Panc1 (cell line): ENCODE results near the gene PMP22. TPM values are rescaled to one million over a fixed set of nuclear protein-coding genes. Genes with fewer than 3 reads are reported as not detected.

Experiments
- ATAC-seq: fragments of 200-7000 bp; cut with Tn5 transposase; 2 replicates; pipeline ENCODE4 v1.9.1; 2020; ENCODE audit warnings: mild to moderate bottlenecking, moderate library complexity
- BruUV-seq: library from RNA; stranded (reverse); fragments of 400-500 nt; replicated peaks from 2 replicates; lab custom pipeline; 2021; lab: Mats Ljungman, UMichigan
- CTCF ChIA-PET: fragments of 300-600 bp; sonication (Branson Sonifier 250); formaldehyde crosslinking; loops from one replicate; lab custom pipeline; 2022; ENCODE audit warnings: antibody characterized with exemption; lab: Charles Lee
- POLR2A ChIA-PET: fragments of 300-600 bp; sonication (Branson Sonifier 250); formaldehyde crosslinking; loops from one replicate; lab custom pipeline; 2022; ENCODE audit warnings: antibody characterized with exemption; lab: Charles Lee
- DNase-seq: peaks from one replicate; pipeline ENCODE4 v3.0.0-alpha.2; 2010; ENCODE audit warnings: low read depth, low spot score
- H3K27ac ChIP-seq: 2 replicates; pipeline ENCODE4 v1.5.1; 2011; ENCODE audit warnings: mild to moderate bottlenecking, low read length, inconsistent platforms
- H3K27me3 ChIP-seq: fragments of 200-500 bp; sonication (Bioruptor generic); 2 replicates; pipeline ENCODE4 v1.6.0; 2014; ENCODE audit warnings: low read length, inconsistent platforms; ENCODE audit not compliant: control insufficient read depth, insufficient read depth
- H3K36me3 ChIP-seq: fragments of 200-500 bp; sonication (Bioruptor generic); 2 replicates; pipeline ENCODE4 v1.5.1; 2014; ENCODE audit warnings: inconsistent platforms, mild to moderate bottlenecking, low read length, moderate library complexity; ENCODE audit not compliant: control insufficient read depth, insufficient read depth
- H3K4me1 ChIP-seq: 2 replicates; pipeline ENCODE4 v1.5.1; 2011; ENCODE audit warnings: inconsistent platforms, mild to moderate bottlenecking, low read length, moderate library complexity; ENCODE audit not compliant: control insufficient read depth, insufficient read depth
- H3K4me3 ChIP-seq, 2 experiments: 2 replicates each; pipeline ENCODE4 v1.5.1; 2011 to 2012; ENCODE audit warnings: low read depth in 2 of 2, low read length in 2 of 2, mild to moderate bottlenecking in 2 of 2, inconsistent platforms in 1 of 2, moderate library complexity in 1 of 2
- H3K9me3 ChIP-seq: fragments of 200-500 bp; sonication (Bioruptor generic); 2 replicates; pipeline ENCODE4 v1.5.1; 2014; ENCODE audit warnings: low read depth, mild to moderate bottlenecking, inconsistent platforms, low read length, moderate library complexity; ENCODE audit not compliant: control insufficient read depth, insufficient read depth
- POLR2AphosphoS5 ChIP-seq: IDR thresholded peaks from 2 replicates; pipeline ENCODE4 v1.6.1; 2012; ENCODE audit warnings: mild to moderate bottlenecking, low read depth, low read length, moderate library complexity
- SIN3A ChIP-seq: IDR thresholded peaks from 2 replicates; pipeline ENCODE4 v1.6.1; 2012; ENCODE audit warnings: low read depth, mild to moderate bottlenecking, low read length, moderate library complexity, borderline replicate concordance; ENCODE audit not compliant: insufficient read depth
- TCF7L2 ChIP-seq: IDR thresholded peaks from 2 replicates; pipeline ENCODE4 v1.6.1; 2011; ENCODE audit warnings: mild to moderate bottlenecking, low read depth, low read length, inconsistent platforms
- in situ Hi-C: cut with HindIII; loops from 2 replicates; pipeline ENCODE4 v1.10.0; 2016; ENCODE audit warnings: low sequenced_read_pairs, low pct_unique_long_range_greater_than_20kb
- intact Hi-C: fragments of 100-400 bp; cut with micrococcal nuclease; formaldehyde crosslinking; loops from one replicate; pipeline ENCODE4 v1.10.0; 2022; ENCODE audit not compliant: unreplicated experiment
- total RNA-seq: library from RNA; stranded (reverse); gene quantifications from one replicate; pipeline ENCODE4 v1.2.1, GENCODE V29; 2021; ENCODE audit not compliant: unreplicated experiment
- TF ChIP-seq, protein P1 (sequence below): fragments of 450-650 bp; IDR thresholded peaks from 2 replicates; pipeline ENCODE4 v1.5.1; 2017; ENCODE audit warnings: mild to moderate bottlenecking
- TF ChIP-seq, protein P2 (sequence below), 2 experiments: IDR thresholded peaks; 2 replicates each; pipeline ENCODE4 v1.6.1; 2011 to 2012; ENCODE audit warnings: low read depth in 2 of 2, control low read depth in 1 of 2, low read length in 1 of 2, mild to moderate bottlenecking in 1 of 2, moderate library complexity in 1 of 2; ENCODE audit not compliant: insufficient read depth in 1 of 2

The PMP22 gene
- total RNA-seq, 1 experiment from 2014 or later, result 6.0 TPM

DNA sequence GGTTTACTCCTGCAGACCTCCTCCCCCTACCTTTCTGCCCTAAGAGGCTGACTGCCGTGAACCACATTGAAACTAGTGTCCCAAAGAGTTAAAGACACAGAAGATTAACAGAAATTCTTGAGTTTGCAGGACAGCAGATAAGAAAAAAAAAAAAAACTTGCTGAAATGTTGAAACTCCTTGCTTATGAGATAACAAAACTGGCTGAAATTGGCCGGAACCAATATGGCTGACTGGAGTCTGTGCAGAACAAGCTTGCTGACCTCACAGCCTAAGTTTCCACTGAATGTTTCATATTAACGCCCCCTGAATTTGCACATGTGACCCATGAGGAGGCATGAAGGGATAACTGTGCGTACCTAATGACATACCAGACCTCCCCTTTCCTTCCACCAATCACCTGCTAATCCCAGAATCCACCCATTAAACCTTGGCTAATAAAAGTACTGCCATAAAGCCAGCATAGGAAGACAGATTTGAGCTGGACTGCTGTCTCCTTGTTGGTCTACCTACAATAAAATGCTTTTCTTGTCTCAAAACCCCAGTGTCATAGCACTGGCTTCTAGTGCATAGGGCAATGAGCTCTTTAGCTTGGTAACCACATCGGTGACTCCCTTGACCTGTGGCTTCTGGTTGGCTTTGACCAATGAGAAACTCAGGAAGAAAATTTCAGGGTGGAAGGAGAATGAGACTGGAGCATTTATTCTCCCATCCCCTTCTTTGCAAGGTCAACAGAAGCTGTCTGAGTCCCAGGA lies 80.1 kb downstream of the PMP22 start:
- CTCF ChIA-PET, result no interaction called here

DNA sequence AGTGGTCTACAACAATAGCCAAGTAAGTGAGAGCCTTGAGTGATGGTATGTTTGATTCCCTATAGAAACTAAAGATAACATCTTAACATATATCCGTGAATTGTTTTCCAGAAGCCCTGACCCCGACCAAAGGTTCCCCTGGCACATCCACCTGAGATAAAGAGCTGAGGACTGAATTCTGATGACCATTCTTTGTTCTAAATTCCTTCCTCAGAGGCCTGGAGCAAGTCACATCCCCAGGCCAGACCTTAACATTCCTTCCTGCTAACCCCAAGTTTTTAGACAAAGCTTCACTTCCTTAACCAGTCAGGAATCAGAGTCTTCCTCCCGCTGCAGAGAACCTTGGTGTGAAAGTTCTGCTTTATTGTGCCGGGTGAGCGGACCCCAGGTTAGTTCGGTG lies 83.3 kb downstream of the PMP22 start:
- no peaks in the 10 kb centered on the region; the same call in 1 of the 2 replicates for H3K27me3 ChIP-seq
- H3K4me1 ChIP-seq, result no peaks in the 10 kb centered on the region
- POLR2A ChIA-PET, result no interaction called here
- no peak overlapping the region for H3K27ac ChIP-seq
- intact Hi-C loops, result no loop called here
- H3K9me3 ChIP-seq, result no peaks in the 10 kb centered on the region
- BruUV-seq, result no TSS peak
- no peak for ATAC-seq
- in situ Hi-C loops, result no loop called here
- CTCF ChIA-PET, result no interaction called here
- DNase-seq, result no peak
- no peak overlapping the region for H3K4me3 ChIP-seq
- H3K36me3 ChIP-seq, result no peaks in the 10 kb centered on the region
- TF ChIP-seq, protein P1, sequence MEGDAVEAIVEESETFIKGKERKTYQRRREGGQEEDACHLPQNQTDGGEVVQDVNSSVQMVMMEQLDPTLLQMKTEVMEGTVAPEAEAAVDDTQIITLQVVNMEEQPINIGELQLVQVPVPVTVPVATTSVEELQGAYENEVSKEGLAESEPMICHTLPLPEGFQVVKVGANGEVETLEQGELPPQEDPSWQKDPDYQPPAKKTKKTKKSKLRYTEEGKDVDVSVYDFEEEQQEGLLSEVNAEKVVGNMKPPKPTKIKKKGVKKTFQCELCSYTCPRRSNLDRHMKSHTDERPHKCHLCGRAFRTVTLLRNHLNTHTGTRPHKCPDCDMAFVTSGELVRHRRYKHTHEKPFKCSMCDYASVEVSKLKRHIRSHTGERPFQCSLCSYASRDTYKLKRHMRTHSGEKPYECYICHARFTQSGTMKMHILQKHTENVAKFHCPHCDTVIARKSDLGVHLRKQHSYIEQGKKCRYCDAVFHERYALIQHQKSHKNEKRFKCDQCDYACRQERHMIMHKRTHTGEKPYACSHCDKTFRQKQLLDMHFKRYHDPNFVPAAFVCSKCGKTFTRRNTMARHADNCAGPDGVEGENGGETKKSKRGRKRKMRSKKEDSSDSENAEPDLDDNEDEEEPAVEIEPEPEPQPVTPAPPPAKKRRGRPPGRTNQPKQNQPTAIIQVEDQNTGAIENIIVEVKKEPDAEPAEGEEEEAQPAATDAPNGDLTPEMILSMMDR, result no peak
- TF ChIP-seq POLR2AphosphoS5 (no peak), TCF7L2 (no peak), SIN3A (no peak)
- TF ChIP-seq, protein P2, sequence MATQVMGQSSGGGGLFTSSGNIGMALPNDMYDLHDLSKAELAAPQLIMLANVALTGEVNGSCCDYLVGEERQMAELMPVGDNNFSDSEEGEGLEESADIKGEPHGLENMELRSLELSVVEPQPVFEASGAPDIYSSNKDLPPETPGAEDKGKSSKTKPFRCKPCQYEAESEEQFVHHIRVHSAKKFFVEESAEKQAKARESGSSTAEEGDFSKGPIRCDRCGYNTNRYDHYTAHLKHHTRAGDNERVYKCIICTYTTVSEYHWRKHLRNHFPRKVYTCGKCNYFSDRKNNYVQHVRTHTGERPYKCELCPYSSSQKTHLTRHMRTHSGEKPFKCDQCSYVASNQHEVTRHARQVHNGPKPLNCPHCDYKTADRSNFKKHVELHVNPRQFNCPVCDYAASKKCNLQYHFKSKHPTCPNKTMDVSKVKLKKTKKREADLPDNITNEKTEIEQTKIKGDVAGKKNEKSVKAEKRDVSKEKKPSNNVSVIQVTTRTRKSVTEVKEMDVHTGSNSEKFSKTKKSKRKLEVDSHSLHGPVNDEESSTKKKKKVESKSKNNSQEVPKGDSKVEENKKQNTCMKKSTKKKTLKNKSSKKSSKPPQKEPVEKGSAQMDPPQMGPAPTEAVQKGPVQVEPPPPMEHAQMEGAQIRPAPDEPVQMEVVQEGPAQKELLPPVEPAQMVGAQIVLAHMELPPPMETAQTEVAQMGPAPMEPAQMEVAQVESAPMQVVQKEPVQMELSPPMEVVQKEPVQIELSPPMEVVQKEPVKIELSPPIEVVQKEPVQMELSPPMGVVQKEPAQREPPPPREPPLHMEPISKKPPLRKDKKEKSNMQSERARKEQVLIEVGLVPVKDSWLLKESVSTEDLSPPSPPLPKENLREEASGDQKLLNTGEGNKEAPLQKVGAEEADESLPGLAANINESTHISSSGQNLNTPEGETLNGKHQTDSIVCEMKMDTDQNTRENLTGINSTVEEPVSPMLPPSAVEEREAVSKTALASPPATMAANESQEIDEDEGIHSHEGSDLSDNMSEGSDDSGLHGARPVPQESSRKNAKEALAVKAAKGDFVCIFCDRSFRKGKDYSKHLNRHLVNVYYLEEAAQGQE (IDR thresholded peaks at IDR 0.05; ENCODE audit: insufficient read depth in 1 of 2, low read depth in 2 of 2, low read length in 1 of 2), result no peak

More for the DNA sequence above, 80.1 kb downstream of the PMP22 start:
- Histone ChIP-seq H3K27ac (no peak overlapping the region), H3K4me1 (no peaks in the 10 kb centered on the region), H3K27me3 (no peaks in the 10 kb centered on the region), H3K4me3 (no peak overlapping the region), H3K36me3 (no peaks in the 10 kb centered on the region), H3K9me3 (no peaks in the 10 kb centered on the region)
- POLR2A ChIA-PET, result no interaction called here
- intact Hi-C loops (no loop called here), in situ Hi-C loops (no loop called here)
- TF ChIP-seq POLR2AphosphoS5 (no peak), SIN3A (no peak)
- TF ChIP-seq, protein P1, result no peak
- TF ChIP-seq, protein P2 (IDR thresholded peaks at IDR 0.05; ENCODE audit: insufficient read depth in 1 of 2, low read depth in 2 of 2, low read length in 1 of 2), result no peak
- BruUV-seq, result no TSS peak
- ATAC-seq (no peak), DNase-seq (no peak)
